Activated CD4-positive, alpha-beta T cell treated with anti-CD3 and anti-CD28 coated beads, Interleukin-2, amount 50 U/mL, for 1 hour (primary cell): ENCODE measurements around the gene ZNF226.
"Not testable (repeated sequence)": the region's sequence is repeated elsewhere in the genome, so short reads cannot be mapped to it uniquely, and the experiment has no call there.

Experiments
- DNase-seq: peaks from one replicate; pipeline ENCODE4 v3.0.0-alpha.2; 2020

Gene ZNF226

GRCh38 chr19:44212866-44213346, 48.0 kb downstream of the ZNF226 start:
- no peak for DNase-seq

- not testable (repeated sequence) for DNase-seq
These were observed 55.0 kb downstream of the ZNF226 start for GRCh38 chr19:44219926-44220325.

- not testable (repeated sequence) for DNase-seq
These were observed 55.9 kb downstream of the ZNF226 start for GRCh38 chr19:44220761-44221160.

GRCh38 chr19:44221291-44221690, 56.4 kb downstream of the ZNF226 start:
- not testable (repeated sequence) for DNase-seq
